GM18508 (cell line): ENCODE results near the gene CYB561.

Experiments
- ATAC-seq: cut with Tn5 transposase; IDR thresholded peaks from one replicate; pipeline ENCODE4 v1.9.1; 2021; ENCODE audit warnings: moderate number of reproducible peaks; ENCODE audit not compliant: insufficient read depth, unreplicated experiment

The CYB561 gene

GRCh38 chr17:63436523-63437110 lies 9.5 kb downstream of the CYB561 start:
- ATAC-seq: no peak

GRCh38 chr17:63435681-63436522 lies 10.2 kb downstream of the CYB561 start:
- no peak for ATAC-seq

- no peak for ATAC-seq
Measured at GRCh38 chr17:63434951-63435571, 11.0 kb downstream of the CYB561 start.

- no peak for ATAC-seq
Measured at GRCh38 chr17:63433746-63434591, 12.1 kb downstream of the CYB561 start.

- ATAC-seq: no peak
Measured at GRCh38 chr17:63431939-63432804, 13.9 kb downstream of the CYB561 start.

- no peak for ATAC-seq
Measured at GRCh38 chr17:63431618-63431938, 14.5 kb downstream of the CYB561 start.

GRCh38 chr17:63430223-63430622 lies 15.9 kb downstream of the CYB561 start:
- no peak for ATAC-seq

- ATAC-seq: no peak
Measured at GRCh38 chr17:63429766-63430165, 16.3 kb downstream of the CYB561 start.

- ATAC-seq: no peak
Measured at GRCh38 chr17:63426917-63427308, 19.2 kb downstream of the CYB561 start.

- ATAC-seq: no peak
Measured at GRCh38 chr17:63426041-63426916, 19.8 kb downstream of the CYB561 start.

- ATAC-seq: no peak
Measured at GRCh38 chr17:63425483-63425882, 20.6 kb downstream of the CYB561 start.

GRCh38 chr17:63423963-63424362 lies 22.1 kb downstream of the CYB561 start:
- no peak for ATAC-seq

GRCh38 chr17:63423251-63423950 lies 22.7 kb downstream of the CYB561 start:
- ATAC-seq: no peak

- no peak for ATAC-seq
Measured at GRCh38 chr17:63421681-63422645, 24.1 kb downstream of the CYB561 start.

- ATAC-seq: no peak
Measured at GRCh38 chr17:63420868-63421680, 25.0 kb downstream of the CYB561 start.
